HepG2 (cell line): ENCODE measurements around the gene SMARCB1. TPM values are rescaled to one million over a fixed set of nuclear protein-coding genes. Genes with fewer than 3 reads are reported as not detected.
A peak's percentile ranks its signal among the peaks of the same experiment; 100 is the strongest.

ENCODE experiments used
- ATF4 ChIP-seq, 2 experiments: fragments of 450-650 bp in 1 of 2; sonication (generic) in 1 of 2; formaldehyde crosslinking; IDR thresholded peaks; 2 replicates each; pipeline versions ENCODE4 v1.5.0 to v1.8.0; 2020 to 2022; ENCODE audit warnings: mild to moderate bottlenecking in 1 of 2, missing genetic modification reagents in 1 of 2
- CTCF ChIP-seq: sonication (generic); formaldehyde crosslinking; IDR thresholded peaks from 2 replicates; pipeline ENCODE4 v1.5.0; 2020; ENCODE audit warnings: mild to moderate bottlenecking, missing genetic modification reagents, moderate library complexity
- DMTF1 ChIP-seq: sonication (generic); formaldehyde crosslinking; IDR thresholded peaks from 2 replicates; pipeline ENCODE4 v1.4.0; 2020; ENCODE audit warnings: mild to moderate bottlenecking, missing genetic modification reagents
- ELF4 ChIP-seq: sonication (generic); formaldehyde crosslinking; IDR thresholded peaks from 2 replicates; pipeline ENCODE4 v1.5.0; 2020; ENCODE audit warnings: missing genetic modification reagents, mild to moderate bottlenecking, moderate library complexity, borderline replicate concordance
- FOXA1 ChIP-seq, 2 experiments: fragments of 450-650 bp in 1 of 2; sonication (generic) in 1 of 2; formaldehyde crosslinking in 1 of 2; IDR thresholded peaks; 2 replicates each; pipeline versions ENCODE4 v1.4.0 to v1.6.1; 2016 to 2020; ENCODE audit warnings: missing genetic modification reagents in 1 of 2
- PHF8 ChIP-seq: sonication (generic); formaldehyde crosslinking; IDR thresholded peaks from 2 replicates; pipeline ENCODE4 v1.5.0; 2020; ENCODE audit warnings: missing genetic modification reagents
- PLRG1 ChIP-seq: fragments of 450-650 bp; conservative IDR thresholded peaks from 2 replicates; pipeline ENCODE4 v1.6.1; 2016
- REL ChIP-seq: sonication (generic); formaldehyde crosslinking; conservative IDR thresholded peaks from 2 replicates; pipeline ENCODE4 v1.8.0; 2022; ENCODE audit warnings: mild to moderate bottlenecking, missing genetic modification reagents, moderate library complexity
- TAF15 ChIP-seq: fragments of 200-400 bp; formaldehyde crosslinking; IDR thresholded peaks from one replicate; pipeline ENCODE4 v1.6.1; 2018; ENCODE audit warnings: mild to moderate bottlenecking, low read depth, low read length; ENCODE audit not compliant: poor library complexity, severe bottlenecking
- ZHX1 ChIP-seq: sonication (generic); formaldehyde crosslinking; IDR thresholded peaks from 2 replicates; pipeline ENCODE4 v1.8.1; 2022; ENCODE audit warnings: low read depth, mild to moderate bottlenecking, missing genetic modification reagents
- ZMYM2 ChIP-seq: sonication (generic); formaldehyde crosslinking; IDR thresholded peaks from 2 replicates; pipeline ENCODE4 v1.8.0; 2022; ENCODE audit warnings: mild to moderate bottlenecking, missing genetic modification reagents
- ZNF280D ChIP-seq: sonication (generic); formaldehyde crosslinking; IDR thresholded peaks from 2 replicates; pipeline ENCODE4 v1.5.1; 2020; ENCODE audit warnings: mild to moderate bottlenecking, missing genetic modification reagents
- ZNF678 ChIP-seq: sonication (generic); formaldehyde crosslinking; IDR thresholded peaks from 2 replicates; pipeline ENCODE4 v1.4.0; 2020; ENCODE audit warnings: mild to moderate bottlenecking, missing genetic modification reagents
- ZNF746 ChIP-seq: sonication (generic); formaldehyde crosslinking; IDR thresholded peaks from 2 replicates; pipeline ENCODE4 v1.8.0; 2022; ENCODE audit warnings: mild to moderate bottlenecking, missing genetic modification reagents
- polyA plus RNA-seq, 8 experiments: library from polyadenylated mRNA; depleted of rRNA in 3 of 8; stranded (reverse) in 7 of 8; unstranded in 1 of 8; fragments of >200 nt; fragmentation: Illumina TruSeq in 4 of 8; extraction: Trizol in 4 of 8; gene quantifications; 2 replicates each; pipeline versions ENCODE4 v1.2.1 to v1.2.3, GENCODE V29; 2011 to 2016; ENCODE audit warnings: low read depth in 4 of 8, missing spikeins in 1 of 8, mixed read lengths in 1 of 8; ENCODE audit not compliant: insufficient read depth in 1 of 8
- total RNA-seq, 5 experiments: library from RNA; depleted of rRNA; stranded (reverse); fragments of >200 nt; fragmentation: Illumina TruSeq; extraction: Trizol; gene quantifications; 2 replicates each; pipeline ENCODE4 v1.2.3, GENCODE V29; 2016; ENCODE audit warnings: low read depth in 1 of 5

SMARCB1 gene
- total and polyA plus RNA-seq, 2 of the 13 experiments (the other 11 are each of a cell fraction or from before 2014, with no cell fraction given): 74.0 to 166 TPM

GRCh38 chr22:23767673-23768548, 18.9 kb upstream of the SMARCB1 start, which contains the start of gene CHCHD10 (continued):
- TF ChIP-seq DMTF1 (peak; percentile 83; the same call in 1 of the 2 replicates), ELF4 (CRISPR knock-in tag) (no peak), PHF8 (CRISPR knock-in tag) (peak; percentile 76), FOXA1 (IDR thresholded peaks at IDR 0.05) (no peak), FOXA1 (CRISPR knock-in tag; IDR thresholded peaks at IDR 0.05) (peak; percentile 10; the same call in 1 of the 2 replicates), CTCF (CRISPR knock-in tag) (peak; percentile 97), ATF4 (CRISPR knock-in tag; IDR thresholded peaks at IDR 0.05) (no peak; a peak in 1 of 4 replicates), PLRG1 (no peak), ZHX1 (CRISPR knock-in tag) (peak; percentile 49; the same call in 1 of the 2 replicates), TAF15 (no peak), REL (CRISPR knock-in tag) (peak; percentile 81; the same call in 1 of the 2 replicates), ZNF280D (CRISPR knock-in tag) (no peak; the same call in none of the 2 replicates), ZNF746 (CRISPR knock-in tag) (no peak), ZNF678 (CRISPR knock-in tag) (no peak), ZMYM2 (0 out of 2 replicates have a peak, but pooled peaks have one; percentile 29)
